GM18858 (cell line): ENCODE results near the gene MAP3K4.
A peak's percentile ranks its signal among the peaks of the same experiment; 100 is the strongest.

ENCODE experiments used
- ATAC-seq: cut with Tn5 transposase; IDR thresholded peaks from one replicate; pipeline ENCODE4 v1.9.1; 2021; ENCODE audit not compliant: unreplicated experiment

Gene MAP3K4, protein sequence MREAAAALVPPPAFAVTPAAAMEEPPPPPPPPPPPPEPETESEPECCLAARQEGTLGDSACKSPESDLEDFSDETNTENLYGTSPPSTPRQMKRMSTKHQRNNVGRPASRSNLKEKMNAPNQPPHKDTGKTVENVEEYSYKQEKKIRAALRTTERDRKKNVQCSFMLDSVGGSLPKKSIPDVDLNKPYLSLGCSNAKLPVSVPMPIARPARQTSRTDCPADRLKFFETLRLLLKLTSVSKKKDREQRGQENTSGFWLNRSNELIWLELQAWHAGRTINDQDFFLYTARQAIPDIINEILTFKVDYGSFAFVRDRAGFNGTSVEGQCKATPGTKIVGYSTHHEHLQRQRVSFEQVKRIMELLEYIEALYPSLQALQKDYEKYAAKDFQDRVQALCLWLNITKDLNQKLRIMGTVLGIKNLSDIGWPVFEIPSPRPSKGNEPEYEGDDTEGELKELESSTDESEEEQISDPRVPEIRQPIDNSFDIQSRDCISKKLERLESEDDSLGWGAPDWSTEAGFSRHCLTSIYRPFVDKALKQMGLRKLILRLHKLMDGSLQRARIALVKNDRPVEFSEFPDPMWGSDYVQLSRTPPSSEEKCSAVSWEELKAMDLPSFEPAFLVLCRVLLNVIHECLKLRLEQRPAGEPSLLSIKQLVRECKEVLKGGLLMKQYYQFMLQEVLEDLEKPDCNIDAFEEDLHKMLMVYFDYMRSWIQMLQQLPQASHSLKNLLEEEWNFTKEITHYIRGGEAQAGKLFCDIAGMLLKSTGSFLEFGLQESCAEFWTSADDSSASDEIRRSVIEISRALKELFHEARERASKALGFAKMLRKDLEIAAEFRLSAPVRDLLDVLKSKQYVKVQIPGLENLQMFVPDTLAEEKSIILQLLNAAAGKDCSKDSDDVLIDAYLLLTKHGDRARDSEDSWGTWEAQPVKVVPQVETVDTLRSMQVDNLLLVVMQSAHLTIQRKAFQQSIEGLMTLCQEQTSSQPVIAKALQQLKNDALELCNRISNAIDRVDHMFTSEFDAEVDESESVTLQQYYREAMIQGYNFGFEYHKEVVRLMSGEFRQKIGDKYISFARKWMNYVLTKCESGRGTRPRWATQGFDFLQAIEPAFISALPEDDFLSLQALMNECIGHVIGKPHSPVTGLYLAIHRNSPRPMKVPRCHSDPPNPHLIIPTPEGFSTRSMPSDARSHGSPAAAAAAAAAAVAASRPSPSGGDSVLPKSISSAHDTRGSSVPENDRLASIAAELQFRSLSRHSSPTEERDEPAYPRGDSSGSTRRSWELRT (N-terminal part only)

DNA sequence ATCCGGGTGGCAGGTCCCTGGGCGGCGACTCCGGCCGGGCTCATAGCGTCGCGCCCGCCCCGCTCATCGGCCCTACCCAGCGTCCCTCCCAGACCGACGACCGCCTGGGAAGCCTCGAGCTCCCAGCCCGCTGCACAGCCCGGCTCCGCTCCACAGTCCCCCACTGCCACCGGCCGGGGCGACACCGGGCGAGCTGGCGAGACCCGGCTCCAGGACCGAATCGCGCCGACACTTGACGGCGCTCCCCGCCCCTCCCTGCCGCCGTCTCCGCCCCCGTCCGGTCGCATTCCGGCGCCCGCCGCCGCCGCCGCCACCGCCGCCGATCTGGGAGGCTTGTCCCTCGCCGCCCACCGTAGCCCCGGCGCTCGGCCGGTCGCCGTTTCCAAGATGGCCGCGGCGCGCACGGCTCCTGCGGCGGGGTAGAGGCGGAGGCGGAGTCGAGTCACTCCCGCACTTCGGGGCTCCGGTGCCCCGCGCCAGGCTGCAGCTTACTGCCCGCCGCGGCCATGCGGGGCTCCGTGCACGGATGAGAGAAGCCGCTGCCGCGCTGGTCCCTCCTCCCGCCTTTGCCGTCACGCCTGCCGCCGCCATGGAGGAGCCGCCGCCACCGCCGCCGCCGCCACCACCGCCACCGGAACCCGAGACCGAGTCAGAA, at the start of gene MAP3K4:
TSS of gene MAP3K4 (plus strand) at position 364 of the 655 bp plus-strand sequence. CDS start at position 527, 163 bp downstream.
- peak; percentile 59 for ATAC-seq

DNA sequence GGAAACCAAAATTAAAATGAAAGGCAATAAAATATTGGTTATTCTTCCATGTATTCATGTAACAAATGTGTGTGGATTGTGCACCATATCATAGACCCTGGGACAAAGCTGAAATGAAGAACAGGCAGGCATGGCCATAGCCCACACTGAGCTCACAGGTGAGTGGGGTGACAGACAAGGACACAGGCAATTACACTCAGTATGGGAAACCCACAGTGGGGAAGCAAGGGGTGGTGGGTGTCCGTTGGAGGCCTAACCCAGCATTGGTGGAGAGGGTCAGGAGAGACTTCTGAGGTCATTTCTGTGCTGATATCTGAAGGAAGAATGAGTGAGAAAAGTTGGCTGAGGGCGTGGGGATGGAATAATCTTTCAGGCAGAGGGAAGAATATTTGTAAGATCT, 47.6 kb upstream of the MAP3K4 start:
- ATAC-seq = no peak

DNA sequence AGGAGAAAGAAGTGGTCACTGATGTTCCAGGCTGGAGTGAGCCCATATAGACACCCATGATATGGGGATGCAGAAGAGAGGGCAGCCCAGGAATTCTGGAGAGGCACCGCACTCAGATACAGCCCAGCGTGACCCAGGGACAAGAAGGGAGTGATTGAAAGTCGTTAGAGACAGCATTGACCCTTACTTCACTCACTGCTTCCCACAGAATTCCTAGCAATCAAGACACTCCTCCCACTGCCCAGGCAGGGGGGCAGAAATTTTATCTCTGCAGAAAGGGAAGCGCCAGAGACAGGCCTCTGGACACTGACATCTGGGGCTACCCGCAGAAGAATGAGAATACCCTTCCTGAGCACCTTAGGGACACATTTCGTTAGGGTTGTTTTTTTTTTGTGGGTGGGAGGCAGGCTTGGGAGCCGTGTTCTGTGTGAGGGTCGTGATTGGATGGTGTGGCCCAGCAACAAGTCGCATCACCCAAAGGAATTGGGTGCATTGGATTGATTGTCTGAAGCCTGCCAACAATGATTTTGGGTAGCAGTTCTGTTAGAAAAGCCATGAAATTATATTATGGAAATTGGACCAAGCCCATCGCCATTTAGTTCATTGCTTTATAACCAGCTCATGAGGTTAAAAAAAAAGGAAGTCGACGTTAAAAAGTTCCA, 45.9 kb upstream of the MAP3K4 start:
- no peak for ATAC-seq

DNA sequence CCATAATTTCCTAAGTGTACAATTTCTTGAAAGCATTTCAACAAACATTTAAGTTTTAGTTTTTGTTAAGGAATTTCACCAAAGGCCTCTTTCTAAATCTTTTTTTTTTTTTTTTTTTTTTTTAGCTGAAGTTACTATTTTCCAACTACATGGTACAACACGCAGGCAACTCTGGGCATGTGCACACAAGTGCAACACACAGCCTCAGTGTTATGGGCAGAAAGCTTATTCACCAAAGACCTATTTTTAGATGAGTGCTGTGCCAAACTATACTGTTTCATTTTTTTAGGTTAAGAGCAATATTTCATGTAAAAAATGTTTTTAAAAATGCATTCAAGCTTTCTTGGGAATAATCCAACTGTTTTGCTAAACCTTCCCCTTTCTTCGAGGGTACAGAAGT, 42.0 kb upstream of the MAP3K4 start:
- ATAC-seq = no peak

DNA sequence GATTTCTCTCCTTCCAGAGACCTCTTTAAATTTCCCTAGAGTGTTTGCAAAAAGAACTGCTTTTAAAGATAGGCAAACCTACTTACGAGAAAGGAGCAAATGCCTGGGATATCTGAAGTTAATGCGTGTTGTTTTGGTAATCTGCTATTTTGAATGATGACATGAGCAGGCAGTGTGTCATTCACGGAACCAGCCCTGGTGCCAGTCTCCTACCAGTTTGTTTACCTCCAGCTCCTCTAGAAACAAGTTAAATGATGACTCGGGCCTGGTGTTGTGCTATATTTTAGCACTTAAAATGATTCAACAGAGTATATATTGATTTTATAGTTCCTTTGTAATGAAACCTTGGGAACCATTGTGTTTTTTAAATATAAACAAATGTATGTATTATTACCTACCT, 41.1 kb upstream of the MAP3K4 start:
- no peak for ATAC-seq

DNA sequence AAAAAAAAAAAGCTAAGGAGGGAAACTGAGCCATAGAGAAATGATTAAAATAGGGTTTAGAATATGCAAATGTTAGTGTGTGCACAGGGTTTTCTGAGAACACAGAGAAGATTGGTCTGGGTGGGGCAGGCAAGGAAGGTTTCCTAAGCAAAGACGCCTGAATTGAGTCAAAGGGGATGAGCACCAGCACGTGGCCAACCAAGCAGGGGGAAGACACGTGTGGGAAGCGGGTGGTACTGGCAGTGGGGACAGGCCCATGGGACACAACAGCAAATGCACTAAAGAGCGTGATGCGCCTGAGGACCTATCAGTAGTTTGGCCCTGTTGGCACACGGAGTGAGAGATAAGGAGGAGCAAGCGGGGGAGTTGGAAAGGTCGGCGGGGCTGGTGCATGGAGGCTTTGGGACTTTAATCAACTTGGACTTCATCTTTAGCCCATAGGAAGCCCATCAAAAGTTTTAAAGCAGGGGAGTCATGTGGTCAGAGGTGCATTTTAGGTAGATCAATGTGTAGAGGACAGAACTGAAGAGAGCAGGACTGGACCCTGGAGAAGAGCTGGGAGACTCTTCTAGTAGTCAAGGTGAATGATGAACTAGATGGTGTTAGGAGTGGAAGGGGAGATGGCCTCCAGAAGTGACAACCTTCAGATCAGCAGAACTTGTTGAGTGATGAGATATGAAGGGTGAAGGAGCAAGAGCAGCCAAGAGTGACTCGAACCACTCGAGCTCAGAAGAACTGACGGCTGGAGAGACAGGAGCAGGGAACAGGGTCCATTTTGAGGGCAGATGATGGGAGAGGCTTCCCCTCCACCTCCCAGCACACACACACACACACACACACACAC, 40.2 kb upstream of the MAP3K4 start:
- no peak for ATAC-seq

DNA sequence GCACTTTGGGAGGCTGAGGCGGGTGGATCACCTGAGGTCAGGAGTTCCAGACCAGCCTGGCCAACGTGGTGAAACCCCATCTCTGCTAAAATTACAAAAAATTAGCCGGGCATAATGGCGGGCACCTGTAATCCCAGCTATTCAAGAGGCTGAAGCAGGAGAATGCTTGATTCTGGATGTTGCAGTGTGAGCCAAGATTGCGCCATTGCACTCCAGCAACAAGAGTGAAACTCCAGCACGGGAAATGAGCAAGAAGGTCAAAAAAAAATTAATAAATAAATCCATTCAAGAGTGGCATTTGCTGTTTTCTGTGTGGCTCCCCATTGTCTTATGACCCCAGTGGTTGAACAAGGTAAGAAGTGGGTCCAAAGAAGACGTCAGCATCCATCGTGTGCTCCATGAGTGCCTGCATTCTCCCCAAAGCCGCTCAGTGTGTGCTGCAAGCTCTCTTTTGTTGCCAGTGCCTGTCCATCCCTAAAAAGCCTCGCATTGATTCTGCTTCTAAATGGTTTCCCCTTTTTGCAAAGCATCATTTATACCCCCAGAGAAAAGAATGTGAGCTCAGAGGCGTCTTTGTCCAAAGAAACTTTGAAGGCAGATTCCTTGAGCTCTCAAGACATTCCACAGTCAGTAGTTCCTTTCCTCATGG, 38.8 kb upstream of the MAP3K4 start:
- no peak for ATAC-seq

DNA sequence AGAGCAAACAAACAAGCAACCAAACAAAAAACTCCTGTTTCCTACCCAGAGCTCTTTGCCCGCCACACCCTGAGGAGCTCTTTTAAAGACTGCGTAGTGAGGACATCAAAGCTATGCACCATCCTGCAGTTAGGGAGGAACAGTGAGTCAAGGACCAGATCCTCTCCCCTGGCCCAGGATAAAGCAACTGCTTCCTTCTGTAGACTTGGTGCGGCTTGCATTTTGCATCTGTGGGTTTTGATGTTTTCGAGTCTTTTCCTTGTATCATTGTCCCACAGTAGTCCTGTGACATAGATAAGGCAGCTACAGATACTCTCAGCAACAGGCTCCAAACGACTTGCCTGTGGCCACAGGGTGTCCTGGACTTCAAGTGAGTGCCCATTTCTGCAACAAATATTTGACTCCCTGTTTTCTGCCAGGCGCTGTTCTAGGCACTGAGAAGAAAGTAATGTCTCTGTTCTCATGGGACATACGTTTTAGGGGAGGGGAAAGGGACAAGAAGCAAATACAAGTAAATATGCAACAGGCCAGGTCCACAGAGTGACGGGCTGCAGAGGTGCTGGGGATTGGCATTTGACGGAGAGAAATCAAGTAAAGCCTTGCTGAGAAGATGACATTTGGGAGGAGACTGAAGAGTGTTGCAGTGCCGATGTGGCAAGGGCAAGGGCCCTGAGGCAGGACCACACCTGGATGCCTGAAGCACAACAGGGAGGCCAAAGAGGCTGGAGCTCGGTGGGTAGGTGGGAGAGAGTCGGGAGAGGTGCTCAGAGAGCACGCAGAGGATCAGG, 35.9 kb upstream of the MAP3K4 start:
- no peak for ATAC-seq

DNA sequence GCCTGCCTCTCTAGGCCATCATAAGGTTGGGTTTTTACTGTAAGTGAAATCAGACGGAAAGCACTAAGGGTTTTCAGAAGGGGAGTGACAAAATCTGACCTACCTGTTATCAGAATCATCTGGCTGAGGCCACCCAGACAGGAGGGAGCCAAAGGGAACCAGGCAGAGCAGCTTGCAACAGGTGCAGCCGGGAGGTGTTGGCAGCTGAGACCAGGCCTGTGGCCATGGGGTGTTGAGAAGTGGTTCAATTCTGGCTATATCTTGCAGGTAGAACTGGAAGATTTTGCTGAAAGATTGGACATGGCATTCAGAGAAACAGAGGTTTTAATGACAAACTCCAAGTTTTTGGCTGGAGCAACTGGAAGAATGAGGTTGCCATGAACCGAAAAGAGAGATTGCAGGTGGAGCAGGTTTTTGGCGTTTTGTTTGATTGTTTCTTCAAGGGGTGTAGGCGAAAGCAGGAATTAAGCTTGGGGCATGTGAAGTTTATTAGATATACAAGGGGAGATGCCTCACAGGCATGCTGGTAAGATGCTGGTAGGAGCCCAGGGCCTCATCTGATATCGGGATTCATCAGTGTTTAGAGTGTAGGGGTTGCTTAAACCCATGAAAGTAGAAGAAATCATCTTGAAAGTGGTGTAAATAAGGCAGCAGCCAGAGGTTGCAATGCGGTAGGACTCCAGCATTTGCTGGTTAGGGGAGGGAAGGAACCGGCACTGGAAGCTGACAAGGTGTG, 35.1 kb upstream of the MAP3K4 start:
- ATAC-seq = no peak

DNA sequence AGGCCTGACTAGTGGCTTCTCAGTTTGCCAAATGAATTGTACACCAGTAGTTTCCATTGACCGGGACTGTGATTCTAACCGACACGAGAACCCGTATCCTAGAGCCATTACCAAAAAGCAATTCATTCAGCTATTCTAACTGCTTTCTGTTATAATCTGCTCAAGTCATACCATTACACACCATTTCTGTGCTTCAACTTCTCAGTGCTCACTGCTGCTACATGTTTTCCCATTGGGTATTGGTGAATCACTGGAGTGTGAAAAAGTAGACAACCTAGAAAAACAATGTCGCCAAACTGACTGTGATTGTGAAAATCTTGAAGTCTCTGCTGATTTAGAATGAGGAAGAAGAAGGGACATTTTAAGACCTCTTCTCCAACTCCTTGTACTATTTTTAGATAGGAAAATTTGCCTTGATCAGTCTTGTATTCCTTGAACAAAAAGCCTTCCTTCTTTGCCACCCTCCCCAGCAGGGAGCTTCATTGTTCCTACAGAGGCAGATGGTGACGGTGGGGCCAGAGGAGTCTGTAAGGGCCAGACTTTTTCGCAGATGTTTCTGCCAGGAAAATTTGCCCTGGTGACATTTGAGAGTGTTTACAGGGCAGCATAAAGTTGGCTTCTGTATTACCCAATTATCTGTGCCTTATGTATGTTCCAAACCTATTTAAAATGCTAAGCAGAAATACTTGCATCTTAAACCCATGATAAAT, 31.7 kb upstream of the MAP3K4 start:
- no peak for ATAC-seq

DNA sequence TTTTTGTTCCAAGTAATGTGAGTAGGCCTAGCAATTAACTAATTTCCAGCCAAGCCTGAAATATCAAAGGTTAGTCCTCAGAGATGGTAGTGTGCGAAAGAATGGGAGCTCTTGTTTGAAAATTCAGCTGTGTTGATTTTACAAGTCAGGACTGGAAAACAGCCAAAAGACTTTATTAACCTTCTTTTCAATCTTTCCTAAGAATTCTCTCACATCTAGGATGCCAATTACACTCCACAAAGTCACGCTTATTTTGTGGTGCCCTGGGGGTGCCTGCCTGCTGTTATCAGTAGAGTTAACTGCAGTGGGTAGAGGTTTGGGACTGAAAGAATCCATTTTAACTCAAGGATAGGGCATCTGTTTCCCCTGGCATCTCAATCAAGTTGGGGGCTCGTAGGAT, 30.7 kb upstream of the MAP3K4 start:
- ATAC-seq = no peak

DNA sequence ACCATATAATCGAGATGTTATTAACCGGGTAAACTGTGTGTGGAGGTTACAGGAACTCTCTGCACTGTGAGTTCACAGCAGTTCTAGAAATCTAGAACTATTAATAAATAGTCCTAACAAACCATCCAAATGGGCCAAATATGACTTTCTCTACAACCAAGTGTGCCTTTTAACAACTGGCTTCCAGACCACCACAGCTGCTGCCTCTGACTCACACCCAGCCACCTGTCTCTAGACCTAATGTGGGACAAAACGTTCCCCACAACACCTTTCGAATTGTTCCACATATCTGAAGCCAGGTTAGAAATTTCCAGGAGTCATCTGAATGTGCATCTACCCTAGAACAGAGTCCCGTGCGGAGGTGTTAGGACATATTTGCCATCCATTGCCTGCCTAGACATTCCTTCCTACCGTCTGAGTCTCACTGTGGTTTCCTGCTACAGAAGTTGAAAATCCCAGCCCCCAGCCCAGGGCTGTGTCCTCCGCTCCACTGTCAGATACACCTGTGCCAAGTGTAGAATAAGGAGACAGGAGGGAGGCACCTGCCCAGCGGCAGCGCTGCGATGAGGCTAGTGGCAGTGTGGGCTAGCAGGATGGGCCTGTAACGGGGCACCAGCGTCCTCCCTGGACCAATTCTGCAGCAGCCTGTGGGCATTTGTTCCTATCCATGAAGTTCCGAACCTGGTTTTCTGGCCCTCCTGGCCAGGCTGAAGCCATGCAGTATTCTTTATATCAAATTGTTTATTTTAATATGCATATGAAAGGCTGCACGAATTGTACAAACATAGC, 28.5 kb upstream of the MAP3K4 start:
- no peak for ATAC-seq

DNA sequence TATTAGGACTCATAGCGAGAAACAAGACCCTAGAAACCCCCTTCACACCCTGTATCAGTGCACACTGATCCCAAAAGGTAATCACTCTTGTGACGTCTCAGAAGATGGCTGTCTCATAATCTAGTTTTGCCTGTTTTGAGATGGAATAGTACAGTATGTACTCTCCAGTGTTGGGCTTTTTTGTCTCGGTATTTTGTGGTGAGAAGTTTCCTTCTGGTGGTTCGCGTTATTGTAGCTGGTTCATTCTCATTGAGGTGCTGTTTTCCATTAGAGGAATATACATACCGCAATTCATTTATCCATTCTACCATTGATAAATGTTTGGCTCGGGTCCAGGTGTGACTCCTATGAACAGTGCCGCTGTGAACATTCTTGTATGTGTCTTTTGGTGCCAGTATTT, 27.9 kb upstream of the MAP3K4 start:
- no peak for ATAC-seq

DNA sequence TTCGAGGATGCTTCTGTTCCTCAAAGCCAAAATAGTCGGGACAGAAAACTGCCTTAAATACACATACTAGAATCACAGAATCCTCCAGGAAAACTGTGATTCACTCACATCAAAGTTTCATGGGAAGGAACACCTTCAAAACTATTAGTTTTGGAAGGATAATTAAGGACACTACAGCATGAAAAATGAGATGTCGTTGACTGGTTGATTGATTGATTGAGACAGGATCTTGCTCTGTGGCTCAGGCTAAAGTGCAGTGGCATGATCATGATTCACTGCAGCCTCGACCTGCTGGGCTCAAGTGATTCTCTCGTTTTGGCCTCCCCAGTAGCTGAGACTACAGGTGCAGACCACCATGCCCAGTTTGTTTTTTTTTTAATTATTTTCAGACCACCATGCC, 25.7 kb upstream of the MAP3K4 start:
- ATAC-seq = no peak

DNA sequence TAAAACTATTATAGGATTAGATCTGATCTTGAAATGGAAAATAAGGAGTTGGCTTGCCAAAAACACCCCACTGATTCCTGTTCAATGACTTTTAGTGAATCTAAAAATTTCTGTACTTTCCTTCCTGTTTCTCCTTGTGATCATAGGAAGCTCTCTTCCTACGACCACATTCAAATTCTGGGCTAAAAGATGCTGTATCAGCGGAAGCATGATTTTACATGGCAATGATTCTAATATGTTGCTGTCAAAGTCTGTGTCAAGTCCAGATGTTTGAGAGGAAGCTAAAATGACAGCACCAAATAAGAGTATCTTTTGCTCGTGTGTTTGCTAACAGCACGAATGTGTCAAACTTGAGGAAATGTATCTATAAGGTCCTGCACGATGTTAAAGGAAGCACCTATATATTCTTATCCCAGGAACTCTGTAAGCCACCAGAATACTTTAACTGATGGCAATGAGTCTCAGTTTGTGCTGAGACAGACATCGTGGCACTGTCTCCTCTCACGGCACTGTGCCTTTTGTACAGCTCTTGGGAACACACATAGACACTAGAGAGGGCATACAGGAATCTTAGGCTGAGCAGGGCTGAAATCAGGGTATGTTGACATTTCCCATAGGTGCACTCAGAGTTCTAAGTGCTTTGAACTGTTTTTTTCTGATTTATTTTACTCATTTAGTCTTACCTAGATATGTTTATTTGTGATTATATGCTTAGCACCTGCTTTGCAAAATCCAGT, 24.9 kb upstream of the MAP3K4 start:
- no peak for ATAC-seq
